ENCODE measurements around the gene NR2C2. TPM values are rescaled to one million over a fixed set of nuclear protein-coding genes. Genes with fewer than 3 reads are reported as not detected.

NR2C2 gene
- total RNA-seq, 1 donor from 2014 or later = 56.0 TPM

DNA sequence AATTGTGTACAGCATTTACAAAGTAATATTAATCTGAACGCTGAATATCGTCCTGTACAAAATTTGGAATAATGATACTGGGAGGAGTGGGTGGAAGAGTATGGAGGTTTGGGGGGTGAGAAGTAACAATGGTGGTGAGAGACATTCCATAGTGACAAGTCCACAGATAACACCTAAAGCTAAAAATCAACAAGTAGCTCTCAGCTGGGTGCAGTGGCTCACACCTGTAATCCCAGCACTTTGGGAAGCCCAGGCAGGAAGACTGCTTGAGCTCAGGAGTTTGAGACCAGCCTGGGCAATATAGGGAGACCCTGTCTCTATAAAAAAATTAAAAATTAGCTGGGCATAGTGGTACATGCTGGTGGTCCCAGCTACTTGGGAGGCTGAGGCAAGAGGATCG, 112.6 kb downstream of the NR2C2 start:
- TF ChIP-seq, protein P1, sequence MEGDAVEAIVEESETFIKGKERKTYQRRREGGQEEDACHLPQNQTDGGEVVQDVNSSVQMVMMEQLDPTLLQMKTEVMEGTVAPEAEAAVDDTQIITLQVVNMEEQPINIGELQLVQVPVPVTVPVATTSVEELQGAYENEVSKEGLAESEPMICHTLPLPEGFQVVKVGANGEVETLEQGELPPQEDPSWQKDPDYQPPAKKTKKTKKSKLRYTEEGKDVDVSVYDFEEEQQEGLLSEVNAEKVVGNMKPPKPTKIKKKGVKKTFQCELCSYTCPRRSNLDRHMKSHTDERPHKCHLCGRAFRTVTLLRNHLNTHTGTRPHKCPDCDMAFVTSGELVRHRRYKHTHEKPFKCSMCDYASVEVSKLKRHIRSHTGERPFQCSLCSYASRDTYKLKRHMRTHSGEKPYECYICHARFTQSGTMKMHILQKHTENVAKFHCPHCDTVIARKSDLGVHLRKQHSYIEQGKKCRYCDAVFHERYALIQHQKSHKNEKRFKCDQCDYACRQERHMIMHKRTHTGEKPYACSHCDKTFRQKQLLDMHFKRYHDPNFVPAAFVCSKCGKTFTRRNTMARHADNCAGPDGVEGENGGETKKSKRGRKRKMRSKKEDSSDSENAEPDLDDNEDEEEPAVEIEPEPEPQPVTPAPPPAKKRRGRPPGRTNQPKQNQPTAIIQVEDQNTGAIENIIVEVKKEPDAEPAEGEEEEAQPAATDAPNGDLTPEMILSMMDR (IDR thresholded peaks at IDR 0.05; ENCODE audit: unreplicated experiment) = no peak
- Mint-ChIP-seq H3K4me3 (ENCODE audit: low read depth) (no peak overlapping the region), H3K36me3 (ENCODE audit: insufficient read depth) (peaks cover 19% of the 10 kb centered on the region)

DNA sequence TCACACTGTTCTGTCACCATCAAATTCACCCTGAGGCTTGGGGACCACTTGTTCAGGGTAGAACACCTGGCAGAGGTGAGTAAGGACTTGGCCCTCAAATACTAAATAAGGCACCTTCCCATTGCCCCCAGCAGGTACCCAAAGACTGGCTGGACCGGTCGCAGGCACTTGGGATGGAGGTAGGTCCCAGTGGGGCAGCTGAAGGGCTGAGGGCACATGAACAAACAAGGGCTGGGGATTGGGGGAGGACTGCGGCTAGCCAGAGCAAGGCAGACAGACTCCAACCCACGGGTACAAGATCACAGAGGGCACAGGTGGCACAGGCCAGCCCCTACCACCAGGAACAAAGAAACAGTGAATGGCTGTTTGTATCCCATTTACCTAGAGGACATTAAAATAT, 115.9 kb downstream of the NR2C2 start:
- Mint-ChIP-seq H3K9me3 (ENCODE audit: low read depth) (no peaks in the 10 kb centered on the region), H3K27ac (peak overlapping the region; percentile 62), H3K36me3 (ENCODE audit: insufficient read depth) (peaks cover 17% of the 10 kb centered on the region), H3K4me3 (ENCODE audit: low read depth) (peak overlapping the region; percentile 96), H3K4me1 (ENCODE audit: low read depth) (peaks cover 16% of the 10 kb centered on the region), H3K27me3 (no peaks in the 10 kb centered on the region)
- DNase-seq (ENCODE audit: low spot score, unreplicated experiment) = no peak
- TF ChIP-seq, protein P1 (IDR thresholded peaks at IDR 0.05; ENCODE audit: unreplicated experiment) = no peak

More for the DNA sequence above, 112.6 kb downstream of the NR2C2 start:
- Mint-ChIP-seq H3K9me3 (ENCODE audit: low read depth) (no peaks in the 10 kb centered on the region), H3K27me3 (no peaks in the 10 kb centered on the region), H3K27ac (peak overlapping the region; percentile 22), H3K4me1 (ENCODE audit: low read depth) (peaks cover 16% of the 10 kb centered on the region)
- DNase-seq (ENCODE audit: low spot score, unreplicated experiment) = no peak

DNA sequence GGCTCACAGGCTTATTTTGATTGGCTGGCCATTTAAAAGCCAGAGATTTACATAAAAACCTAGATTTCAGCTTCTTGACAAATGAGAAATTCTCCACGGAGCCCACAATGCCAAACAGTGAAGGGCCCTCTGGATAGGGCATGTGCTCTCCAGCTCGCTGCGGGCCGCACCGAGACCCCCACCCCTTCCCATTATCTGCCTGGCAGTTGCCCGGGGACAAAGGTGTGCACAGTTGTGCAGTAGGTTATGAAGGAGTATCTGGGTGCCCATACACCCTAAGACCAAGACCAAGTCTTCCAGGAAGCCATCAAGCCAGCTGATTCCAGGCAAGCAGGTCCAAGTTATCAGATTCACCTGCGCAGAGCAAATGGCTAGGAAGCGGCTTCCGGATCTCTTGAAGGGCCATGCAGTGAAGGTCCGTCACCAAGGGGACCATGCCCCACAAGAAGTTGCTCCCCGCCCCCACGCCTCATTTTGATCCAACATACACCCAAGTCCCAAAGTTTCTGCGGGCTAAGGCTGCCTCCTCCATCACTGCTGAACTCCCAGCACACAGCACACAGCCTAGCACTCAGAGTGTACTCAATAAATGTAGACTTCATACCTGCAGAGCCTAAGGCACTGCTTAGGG, 116.4 kb downstream of the NR2C2 start:
- Mint-ChIP-seq H3K4me3 (ENCODE audit: low read depth) (peak overlapping the region; percentile 96), H3K36me3 (ENCODE audit: insufficient read depth) (peaks cover 12% of the 10 kb centered on the region), H3K4me1 (ENCODE audit: low read depth) (peaks cover 16% of the 10 kb centered on the region), H3K9me3 (ENCODE audit: low read depth) (no peaks in the 10 kb centered on the region), H3K27me3 (no peaks in the 10 kb centered on the region), H3K27ac (peak overlapping the region; percentile 91)
- TF ChIP-seq, protein P1 (IDR thresholded peaks at IDR 0.05; ENCODE audit: unreplicated experiment) = no peak
- no peak for DNase-seq (ENCODE audit: low spot score, unreplicated experiment)

DNA sequence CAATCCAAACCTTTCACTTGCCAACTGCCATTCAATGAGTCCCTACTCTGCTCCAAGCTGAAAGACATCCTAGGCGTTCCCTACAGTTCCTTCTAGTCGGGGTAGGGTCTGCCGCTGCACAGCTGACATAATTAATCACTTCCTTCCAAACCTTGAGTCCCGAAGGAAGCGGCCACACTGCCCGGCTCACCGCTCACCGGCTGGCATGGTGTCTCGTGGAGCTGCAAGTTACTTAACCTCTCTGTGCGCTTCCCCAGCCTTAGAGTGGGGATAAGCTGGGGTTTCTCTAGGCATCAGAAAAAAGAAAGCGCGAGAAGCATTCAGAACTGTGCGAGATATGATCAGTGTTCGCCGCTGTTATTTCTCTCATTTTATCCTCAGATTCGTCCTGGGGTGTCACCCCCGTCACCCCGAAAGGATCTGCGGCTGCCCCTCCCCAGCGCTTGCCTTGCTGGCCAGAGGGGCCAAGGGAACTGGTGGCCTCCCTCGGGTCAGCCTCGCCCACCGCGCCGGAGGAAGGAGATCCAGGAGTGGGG, 117.0 kb downstream of the NR2C2 start:
- H3K4me3 Mint-ChIP-seq (ENCODE audit: low read depth) = peak overlapping the region; percentile 96
- H3K36me3 Mint-ChIP-seq (ENCODE audit: insufficient read depth) = peaks cover 11% of the 10 kb centered on the region
- no peaks in the 10 kb centered on the region for H3K27me3 Mint-ChIP-seq
- no peaks in the 10 kb centered on the region for H3K9me3 Mint-ChIP-seq (ENCODE audit: low read depth)
- TF ChIP-seq, protein P1 (IDR thresholded peaks at IDR 0.05; ENCODE audit: unreplicated experiment) = no peak
- peaks cover 16% of the 10 kb centered on the region for H3K4me1 Mint-ChIP-seq (ENCODE audit: low read depth)
- H3K27ac Mint-ChIP-seq = peak overlapping the region; percentile 91
- DNase-seq (ENCODE audit: low spot score, unreplicated experiment) = no peak

DNA sequence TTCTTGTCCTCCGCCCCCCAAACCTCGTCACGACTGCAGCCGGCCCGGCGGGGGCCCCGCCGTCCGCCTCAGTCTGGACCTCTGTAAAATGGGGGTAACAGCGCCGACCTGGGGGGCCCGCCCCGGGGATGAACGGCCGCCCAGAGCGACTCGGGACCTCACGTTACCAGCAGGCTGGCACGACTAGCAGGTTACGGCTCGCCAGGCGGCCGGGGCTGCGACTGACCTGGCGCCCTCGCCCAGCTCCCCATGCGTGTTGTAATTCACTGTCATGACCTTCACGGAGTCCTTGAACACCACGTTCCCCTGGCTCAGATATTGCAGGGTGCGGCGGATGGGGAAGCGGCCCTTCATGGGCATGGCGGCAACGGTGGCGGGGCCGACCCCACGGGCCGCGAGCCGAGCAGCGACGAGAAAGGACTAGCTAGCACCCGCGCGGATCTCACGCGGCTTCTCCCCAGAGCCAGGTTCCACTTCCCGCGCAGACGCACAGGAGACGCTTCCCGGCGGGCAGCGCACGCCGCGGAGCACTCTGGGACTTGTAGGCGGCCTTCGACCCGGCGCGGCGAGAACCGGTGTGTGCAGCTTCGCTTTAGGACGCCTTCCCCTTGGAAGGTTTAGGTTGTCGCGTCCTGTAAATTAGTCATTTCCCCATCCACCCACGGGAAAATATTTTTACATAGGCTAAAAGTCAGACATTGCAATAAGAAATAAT, 117.6 kb downstream of the NR2C2 start, which contains the start of gene MRPS25:
MRPS25 (minus strand) TSS at position 481 of the 715 bp plus-strand sequence; CDS start at position 360, 121 bp downstream.
- peaks cover 6% of the 10 kb centered on the region for H3K36me3 Mint-ChIP-seq (ENCODE audit: insufficient read depth)
- TF ChIP-seq, protein P1 (IDR thresholded peaks at IDR 0.05; ENCODE audit: unreplicated experiment) = no peak
- H3K27ac Mint-ChIP-seq = peak within 1 kb of the TSS; percentile 98
- peak within 1 kb of the TSS; percentile 96 for H3K4me3 Mint-ChIP-seq (ENCODE audit: low read depth)
- no peaks in the 10 kb centered on the region for H3K9me3 Mint-ChIP-seq (ENCODE audit: low read depth)
- H3K27me3 Mint-ChIP-seq = no peaks in the 10 kb centered on the region
- peaks cover 16% of the 10 kb centered on the region for H3K4me1 Mint-ChIP-seq (ENCODE audit: low read depth)
- DNase-seq (ENCODE audit: low spot score, unreplicated experiment) = peak; percentile 72

All from progenitor cell of endocrine pancreas (in vitro differentiated cells).